ENCODE measurements around the gene UST.

The UST gene, protein sequence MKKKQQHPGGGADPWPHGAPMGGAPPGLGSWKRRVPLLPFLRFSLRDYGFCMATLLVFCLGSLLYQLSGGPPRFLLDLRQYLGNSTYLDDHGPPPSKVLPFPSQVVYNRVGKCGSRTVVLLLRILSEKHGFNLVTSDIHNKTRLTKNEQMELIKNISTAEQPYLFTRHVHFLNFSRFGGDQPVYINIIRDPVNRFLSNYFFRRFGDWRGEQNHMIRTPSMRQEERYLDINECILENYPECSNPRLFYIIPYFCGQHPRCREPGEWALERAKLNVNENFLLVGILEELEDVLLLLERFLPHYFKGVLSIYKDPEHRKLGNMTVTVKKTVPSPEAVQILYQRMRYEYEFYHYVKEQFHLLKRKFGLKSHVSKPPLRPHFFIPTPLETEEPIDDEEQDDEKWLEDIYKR

DNA sequence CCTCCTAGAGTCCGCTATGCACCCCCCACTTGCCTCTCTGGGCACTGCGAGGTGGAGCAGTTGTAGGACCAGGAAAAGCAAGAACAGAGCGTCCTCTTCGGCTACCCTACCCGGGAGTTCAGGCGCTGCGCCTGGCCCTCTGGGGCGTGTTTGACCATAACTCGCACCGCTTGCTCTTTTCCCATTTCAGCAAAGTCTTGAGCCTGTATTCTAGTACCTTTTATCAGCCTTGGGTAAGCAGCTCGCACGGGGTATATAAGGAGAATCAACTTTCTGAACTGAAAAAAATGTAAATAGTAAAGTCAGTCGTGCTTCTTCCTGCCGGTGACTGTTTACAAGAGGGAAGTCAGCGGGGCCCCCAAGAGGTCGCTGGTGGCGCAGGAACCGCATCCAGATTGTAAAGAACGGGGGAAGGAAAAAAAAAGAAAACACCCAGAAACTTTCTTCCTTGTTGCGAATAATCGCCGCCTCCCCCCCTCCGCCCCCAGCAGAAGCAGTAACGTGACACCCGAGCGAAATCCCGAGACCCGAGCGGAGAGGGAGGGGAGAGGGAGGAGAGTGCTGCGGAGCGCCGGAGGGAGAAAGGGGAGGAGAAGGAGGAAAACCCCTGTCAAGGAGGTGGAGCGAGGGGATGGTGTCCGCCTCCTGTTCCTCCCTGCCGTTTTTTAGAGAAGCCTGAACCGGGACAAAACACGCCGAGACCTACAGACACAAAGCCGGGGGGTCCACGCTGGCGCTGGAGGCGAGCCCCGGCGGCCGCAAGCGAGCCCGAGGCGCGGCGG, at the start of gene UST:
TSS of gene UST (plus strand) at position 668 of the 782 bp plus-strand sequence. CDS start 401 bp downstream, outside the sequence.
- DNase-seq (ENCODE audit: low read depth in 2 of 2): peak; percentile 14 to 43

- no peak for DNase-seq (ENCODE audit: low read depth in 2 of 2)
These were observed 48.9 kb upstream of the UST start for GRCh38 chr6:148697895-148698440.

DNA sequence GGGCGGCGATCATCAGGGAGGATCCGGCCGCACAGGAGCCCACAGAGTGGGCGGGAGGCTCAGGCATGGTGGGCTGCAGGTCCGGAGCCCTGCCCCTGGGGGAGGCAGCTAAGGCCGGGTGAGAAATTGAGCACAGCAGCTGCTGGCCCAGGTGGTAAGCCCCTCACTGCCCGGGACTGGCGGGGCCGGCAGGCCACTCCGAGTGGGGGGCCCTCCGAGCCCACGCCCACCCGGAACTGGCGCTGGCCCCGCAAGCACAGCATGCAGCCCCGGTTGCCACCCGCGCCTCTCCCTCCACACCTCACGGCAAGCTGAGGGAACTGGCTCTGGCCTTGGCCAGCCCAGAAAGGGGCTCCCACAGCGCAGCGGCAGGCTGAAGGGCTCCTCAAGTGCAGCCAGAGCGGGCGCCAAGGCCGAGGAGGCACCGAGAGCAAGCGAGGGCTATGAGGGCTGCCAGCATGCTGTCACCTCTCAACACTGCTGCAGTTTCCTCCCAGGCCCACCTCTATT, 48.1 kb upstream of the UST start:
- no peak for DNase-seq (ENCODE audit: low read depth in 2 of 2)

- no peak for DNase-seq (ENCODE audit: low read depth in 2 of 2)
These were observed 46.6 kb upstream of the UST start for GRCh38 chr6:148700047-148700715.

GRCh38 chr6:148700741-148701311, 46.0 kb upstream of the UST start:
- DNase-seq (ENCODE audit: low read depth in 2 of 2): no peak

- no peak for DNase-seq (ENCODE audit: low read depth in 2 of 2)
These were observed 45.5 kb upstream of the UST start for GRCh38 chr6:148701375-148701774.

DNA sequence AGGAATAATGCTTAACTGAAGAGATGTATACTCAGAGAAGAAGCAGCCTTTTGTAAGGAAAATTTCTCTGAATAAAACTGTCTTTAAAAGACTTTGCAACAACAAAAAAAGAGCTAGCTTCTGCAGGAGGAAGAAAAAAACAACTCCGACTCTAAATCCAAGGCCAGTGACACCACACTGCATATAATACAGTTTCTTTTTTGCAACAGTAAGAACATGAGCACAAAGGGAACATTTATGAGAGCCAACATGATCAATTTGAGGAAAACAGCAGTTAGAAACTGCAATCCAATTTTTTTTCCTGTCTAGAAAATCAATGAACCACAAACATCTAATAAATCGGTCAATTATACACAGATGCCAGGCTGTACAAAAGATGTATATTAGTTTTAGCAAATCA, 42.9 kb upstream of the UST start:
- DNase-seq (ENCODE audit: low read depth in 2 of 2): no peak

DNA sequence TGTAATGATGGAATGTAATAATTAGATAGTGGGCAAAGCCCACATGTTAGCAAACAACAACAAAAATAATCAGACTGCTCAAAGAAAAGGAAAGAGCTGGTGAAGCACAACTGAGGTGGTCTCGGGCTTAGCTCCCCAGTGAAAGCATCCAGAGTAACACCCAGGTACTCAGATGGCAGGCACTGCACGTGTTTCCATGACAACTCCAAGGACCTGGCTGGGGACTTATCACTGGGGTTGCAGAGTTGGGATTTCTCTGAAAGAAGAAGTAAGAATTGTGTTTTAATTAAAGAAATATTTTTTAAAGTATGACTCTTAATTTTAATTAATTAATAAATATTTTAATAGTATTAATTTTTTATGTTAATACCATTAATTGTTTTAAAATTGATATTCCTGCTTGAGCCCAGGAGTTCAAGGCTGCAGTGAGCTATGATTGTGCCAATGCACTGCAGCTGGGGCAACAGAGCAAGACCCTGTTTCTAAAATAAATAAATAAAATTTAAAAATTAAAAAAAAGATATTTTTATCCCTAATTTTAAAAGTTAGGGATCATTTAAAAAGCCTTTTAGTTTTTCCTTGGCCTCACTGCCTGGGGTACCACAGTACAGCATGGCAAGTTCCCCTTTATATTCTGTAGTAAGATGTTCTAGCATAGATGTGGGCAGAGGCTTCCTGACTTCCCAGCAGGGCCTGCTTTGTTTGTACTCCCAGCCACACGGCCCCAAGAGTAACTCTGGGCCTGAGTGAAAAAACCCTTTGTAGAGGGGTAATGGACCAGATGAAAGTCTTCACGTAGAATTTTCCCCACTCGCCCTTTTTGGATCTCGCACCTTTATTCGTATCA, 42.2 kb upstream of the UST start:
- DNase-seq (ENCODE audit: low read depth in 2 of 2): no peak

GRCh38 chr6:148708707-148709106, 38.1 kb upstream of the UST start:
- DNase-seq (ENCODE audit: low read depth in 2 of 2): no peak

DNA sequence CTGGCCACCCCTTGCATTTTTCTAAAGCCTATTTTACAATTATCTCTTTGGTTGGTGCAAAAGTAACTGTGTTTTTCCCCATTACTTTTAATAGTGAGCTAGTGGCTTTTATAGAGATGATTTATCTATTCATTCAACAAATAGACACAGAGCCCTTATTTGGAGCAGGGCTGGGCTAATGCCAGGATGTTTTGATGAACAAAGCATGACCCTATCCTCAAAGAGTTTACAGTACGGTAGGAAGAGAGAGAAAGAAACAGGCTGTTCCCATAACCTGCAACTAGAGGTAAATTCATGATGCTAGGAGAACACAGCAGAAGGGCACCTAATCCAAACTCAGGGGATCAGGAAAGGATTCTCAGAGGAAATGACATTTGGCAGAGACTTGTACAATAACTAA, 37.3 kb upstream of the UST start:
- no peak for DNase-seq (ENCODE audit: low read depth in 2 of 2)

DNA sequence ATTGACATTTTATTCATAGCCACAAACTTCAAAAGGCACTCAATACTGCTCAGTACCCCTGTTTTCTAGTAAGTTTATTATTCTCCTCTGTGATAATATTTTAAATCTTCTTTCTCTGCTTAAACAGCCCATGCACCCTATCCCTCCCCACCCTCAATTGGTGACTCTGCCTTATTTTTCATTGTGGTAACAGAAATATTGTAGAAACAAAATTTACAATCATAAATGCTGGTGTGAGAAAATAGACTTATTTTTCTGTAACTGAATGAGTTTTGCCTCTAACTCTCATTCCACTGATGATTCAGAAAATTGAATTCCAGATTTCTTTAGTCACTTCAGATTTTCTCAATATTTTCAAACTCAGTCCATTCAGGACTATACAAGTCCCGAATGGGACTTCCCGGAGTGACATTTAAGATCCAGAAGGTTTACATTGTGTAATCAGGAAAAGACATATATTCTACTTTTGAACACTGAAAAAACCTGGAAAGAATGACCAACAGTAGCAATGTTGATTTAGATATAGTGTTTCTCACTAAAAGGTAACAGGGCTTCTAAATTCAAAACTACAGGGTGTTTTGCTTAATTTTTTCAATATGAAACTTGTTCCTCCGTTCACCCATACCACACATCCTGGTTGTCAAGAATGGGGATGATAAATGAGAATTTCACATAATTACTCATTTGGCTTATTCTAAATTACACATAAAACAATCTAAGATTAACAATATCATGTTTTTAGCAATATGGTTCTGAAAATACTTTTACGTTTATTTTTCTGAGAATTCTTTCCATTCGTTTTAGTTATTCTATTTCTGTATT, 34.8 kb upstream of the UST start:
- no peak for DNase-seq (ENCODE audit: low read depth in 2 of 2)

DNA sequence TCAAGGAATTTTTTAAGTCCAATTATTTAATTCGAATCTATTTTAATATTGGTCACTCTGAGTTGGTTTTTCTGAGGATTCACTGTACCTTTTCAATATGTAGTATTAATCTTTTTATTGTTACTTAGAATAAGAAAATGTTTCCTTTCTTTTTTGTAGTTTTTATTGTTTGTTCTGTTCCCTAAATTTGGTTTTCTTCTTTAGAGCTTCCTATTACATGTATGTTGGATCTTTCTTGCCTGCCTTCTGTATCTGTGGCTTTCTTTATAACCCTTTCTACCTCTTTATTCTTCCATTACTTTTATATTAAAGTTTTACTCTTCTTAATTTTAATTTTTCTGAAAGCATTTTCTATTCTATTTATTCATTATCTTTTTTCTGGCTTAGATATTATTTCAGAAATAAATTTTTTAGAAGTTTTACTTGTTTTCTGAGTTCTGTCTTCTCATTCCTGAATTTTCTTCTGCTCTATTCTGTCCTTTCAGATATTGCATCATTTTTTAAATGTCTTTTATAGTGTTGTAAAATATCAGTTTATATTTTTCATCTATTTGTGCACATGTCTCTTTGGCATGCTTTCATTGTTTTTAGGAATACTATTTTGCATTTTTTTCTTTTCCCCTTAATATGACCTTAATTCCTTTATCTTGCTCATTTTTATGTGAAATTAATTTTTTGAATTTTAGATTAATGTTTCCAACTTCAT, 33.6 kb upstream of the UST start:
- no peak for DNase-seq (ENCODE audit: low read depth in 2 of 2)

- no peak for DNase-seq (ENCODE audit: low read depth in 2 of 2)
These were observed 32.9 kb upstream of the UST start for GRCh38 chr6:148713921-148714320.

GRCh38 chr6:148716811-148717210, 30.0 kb upstream of the UST start:
- DNase-seq (ENCODE audit: low read depth in 2 of 2): no peak

DNA sequence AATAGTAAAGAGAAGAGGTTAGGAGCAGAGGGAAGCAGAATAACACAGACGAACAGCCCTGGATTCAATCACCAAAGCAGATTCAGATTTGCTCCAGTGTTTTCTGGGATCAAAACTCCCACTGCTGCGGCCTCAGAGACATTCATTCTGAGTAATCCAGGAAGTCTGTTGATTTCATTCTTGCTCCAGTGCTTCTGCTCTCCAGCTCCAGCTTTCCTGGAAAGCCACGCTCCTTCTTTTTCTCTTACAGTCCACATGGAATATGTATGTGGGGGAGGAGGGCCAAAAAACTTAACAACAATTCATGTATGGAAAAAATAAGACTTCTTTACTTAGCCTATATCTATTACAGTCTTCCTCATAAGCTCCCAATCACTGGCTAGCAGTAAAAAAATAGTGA, 26.4 kb upstream of the UST start:
- no peak for DNase-seq (ENCODE audit: low read depth in 2 of 2)

DNA sequence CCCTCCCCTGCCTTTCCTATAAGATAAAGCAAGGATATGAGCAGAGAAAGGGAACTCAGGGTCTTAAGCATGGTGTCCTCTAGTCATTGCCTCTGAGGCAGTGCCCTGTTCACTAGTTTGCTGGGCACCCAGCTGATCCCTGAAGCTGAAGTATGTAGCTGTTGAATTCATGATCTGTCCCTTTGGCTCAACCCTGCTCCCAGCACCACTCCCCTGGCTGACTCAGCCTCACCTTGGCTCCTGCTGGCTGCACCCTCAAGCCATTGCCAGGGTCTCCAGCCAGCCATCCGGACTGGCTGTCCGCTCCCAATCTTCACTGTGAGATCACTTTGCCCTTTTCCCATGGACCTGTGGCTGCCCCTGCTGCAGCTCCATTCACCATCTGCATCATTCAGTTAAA, 25.9 kb upstream of the UST start:
- DNase-seq (ENCODE audit: low read depth in 2 of 2): no peak

GRCh38 chr6:148723484-148723883, 23.3 kb upstream of the UST start:
- no peak for DNase-seq (ENCODE audit: low read depth in 2 of 2)

DNA sequence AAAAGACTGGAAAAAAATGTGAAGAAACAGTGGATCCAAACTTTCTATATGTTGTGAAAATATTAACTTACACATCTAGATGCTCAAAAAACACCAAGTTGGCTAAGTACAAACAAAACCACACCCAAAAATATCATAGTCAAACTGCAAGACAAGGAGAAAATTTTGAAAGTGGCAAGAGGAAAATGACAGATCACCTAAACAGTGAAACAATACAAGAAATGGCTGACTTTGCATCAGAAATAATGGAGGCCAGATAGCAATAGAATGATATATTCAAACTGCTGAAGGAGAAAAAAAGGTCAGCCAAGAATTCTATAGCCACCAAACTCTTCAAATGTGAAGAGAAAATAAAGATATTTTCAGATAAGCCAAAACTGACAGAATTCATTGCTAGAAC, 22.4 kb upstream of the UST start:
- DNase-seq (ENCODE audit: low read depth in 2 of 2): no peak

DNA sequence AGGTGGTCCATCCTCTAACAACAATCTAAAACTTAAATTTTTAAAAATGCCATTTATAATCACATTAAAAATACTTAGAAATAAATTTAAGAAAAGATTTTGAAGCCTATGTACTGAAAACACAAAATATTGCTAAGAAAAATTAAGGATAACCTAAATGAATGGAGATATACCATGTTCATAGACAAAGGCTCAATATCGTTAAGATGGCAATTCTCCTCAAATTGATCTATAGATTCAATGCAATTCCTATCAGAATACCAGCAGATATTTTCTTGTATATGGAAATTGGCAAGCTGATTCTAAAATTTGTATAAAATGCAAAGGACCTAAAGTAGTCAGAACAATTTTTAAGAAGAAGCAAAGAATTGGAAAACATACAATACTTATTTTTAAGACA, 19.7 kb upstream of the UST start:
- DNase-seq (ENCODE audit: low read depth in 2 of 2): no peak
